ENCODE results near the gene MYL9.

GRCh38 chr20:36497856-36498255 is 43.5 kb upstream of the MYL9 start:
- TF ChIP-seq EP300 (IDR thresholded peaks at IDR 0.05; ENCODE audit: low read depth) (no peak), CTCF (IDR thresholded peaks at IDR 0.05) (no peak), POLR2A (IDR thresholded peaks at IDR 0.05) (no peak), POLR2AphosphoS5 (IDR thresholded peaks at IDR 0.05) (no peak)

All from transverse colon (tissue), 4 donors.